Colonic mucosa (tissue), 4 donors: ENCODE data around the gene KCNIP1. TPM values are rescaled to one million over a fixed set of nuclear protein-coding genes. Genes with fewer than 3 reads are reported as not detected.

Source experiments
- DNase-seq: peaks from one replicate; pipeline ENCODE4 v3.0.0-alpha.2; 2020
- H3K27ac ChIP-seq: fragments of 200-600 bp; one replicate; pipeline ENCODE4 v1.8.0; 2021
- H3K27me3 ChIP-seq: fragments of 200-600 bp; one replicate; pipeline ENCODE4 v1.8.0; 2021
- H3K36me3 ChIP-seq: fragments of 200-600 bp; one replicate; pipeline ENCODE4 v1.8.0; 2021
- H3K4me1 ChIP-seq: fragments of 200-600 bp; one replicate; pipeline ENCODE4 v1.8.0; 2021; ENCODE audit warnings: mild to moderate bottlenecking
- H3K4me3 ChIP-seq: fragments of 200-600 bp; one replicate; pipeline ENCODE4 v1.8.0; 2021
- H3K9ac ChIP-seq, 2 donors: one replicate each; pipeline ENCODE4 v1.7.0; 2013; ENCODE audit warnings: control low read depth in 2 of 2, low read depth in 2 of 2, low read length in 2 of 2
- H3K9me3 ChIP-seq: fragments of 200-600 bp; one replicate; pipeline ENCODE4 v1.8.0; 2021
- intact Hi-C: fragments of 100-400 bp; cut with DNase I; formaldehyde crosslinking; loops from one replicate; pipeline ENCODE4 v1.14.1; 2022
- total RNA-seq, 2 donors: library from RNA; stranded (reverse); fragmentation: NEBNext Ultra II Directional in 1 of 2; extraction: Animal tissue kit (Norgen Biotek cat#: 25700) in 1 of 2; gene quantifications; one replicate each; pipeline ENCODE4 v1.2.1, GENCODE V29; 2021
- TF ChIP-seq, protein P1 (sequence below): fragments of 200-600 bp; IDR thresholded peaks from one replicate; pipeline ENCODE4 v1.8.0; 2022; ENCODE audit warnings: antibody characterized with exemption, mild to moderate bottlenecking
- donor health status: healthy.
- donor health status: DM: no; HTN: no; CAD: no.
- donor health status: DM: no; HTN: no; CAD: no.

KCNIP1 gene
- total RNA-seq, 2 donors from 2014 or later: 0.24 to 0.25 TPM

DNA sequence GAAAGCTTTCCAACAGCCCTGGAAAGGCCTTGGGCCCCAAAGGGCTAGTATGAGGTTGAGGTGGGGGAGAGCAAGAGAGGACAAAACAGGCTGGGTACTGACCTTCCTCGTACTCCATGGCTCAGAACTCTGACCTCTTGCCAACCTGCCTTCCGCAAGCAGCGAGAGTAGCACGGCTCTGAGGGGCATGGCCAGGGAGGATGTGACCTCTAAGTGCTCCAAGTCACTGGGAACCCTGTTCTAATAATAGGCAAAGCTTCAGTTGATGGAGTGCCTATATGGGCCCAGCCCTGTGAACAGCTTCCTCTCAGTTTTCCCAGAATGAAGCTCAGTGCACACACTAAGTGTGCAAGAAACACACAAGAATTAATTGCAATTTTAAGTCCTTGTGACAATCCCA, 152.1 kb downstream of the KCNIP1 start:
- Histone ChIP-seq H3K27ac (no peak overlapping the region), H3K4me1 (no peaks in the 10 kb centered on the region), H3K9ac (no peak overlapping the region), H3K27me3 (no peaks in the 10 kb centered on the region), H3K4me3 (no peak overlapping the region), H3K36me3 (no peaks in the 10 kb centered on the region), H3K9me3 (no peaks in the 10 kb centered on the region)
- no peak for DNase-seq
- TF ChIP-seq, protein P1, sequence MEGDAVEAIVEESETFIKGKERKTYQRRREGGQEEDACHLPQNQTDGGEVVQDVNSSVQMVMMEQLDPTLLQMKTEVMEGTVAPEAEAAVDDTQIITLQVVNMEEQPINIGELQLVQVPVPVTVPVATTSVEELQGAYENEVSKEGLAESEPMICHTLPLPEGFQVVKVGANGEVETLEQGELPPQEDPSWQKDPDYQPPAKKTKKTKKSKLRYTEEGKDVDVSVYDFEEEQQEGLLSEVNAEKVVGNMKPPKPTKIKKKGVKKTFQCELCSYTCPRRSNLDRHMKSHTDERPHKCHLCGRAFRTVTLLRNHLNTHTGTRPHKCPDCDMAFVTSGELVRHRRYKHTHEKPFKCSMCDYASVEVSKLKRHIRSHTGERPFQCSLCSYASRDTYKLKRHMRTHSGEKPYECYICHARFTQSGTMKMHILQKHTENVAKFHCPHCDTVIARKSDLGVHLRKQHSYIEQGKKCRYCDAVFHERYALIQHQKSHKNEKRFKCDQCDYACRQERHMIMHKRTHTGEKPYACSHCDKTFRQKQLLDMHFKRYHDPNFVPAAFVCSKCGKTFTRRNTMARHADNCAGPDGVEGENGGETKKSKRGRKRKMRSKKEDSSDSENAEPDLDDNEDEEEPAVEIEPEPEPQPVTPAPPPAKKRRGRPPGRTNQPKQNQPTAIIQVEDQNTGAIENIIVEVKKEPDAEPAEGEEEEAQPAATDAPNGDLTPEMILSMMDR: no peak
- intact Hi-C loops: no loop called here

DNA sequence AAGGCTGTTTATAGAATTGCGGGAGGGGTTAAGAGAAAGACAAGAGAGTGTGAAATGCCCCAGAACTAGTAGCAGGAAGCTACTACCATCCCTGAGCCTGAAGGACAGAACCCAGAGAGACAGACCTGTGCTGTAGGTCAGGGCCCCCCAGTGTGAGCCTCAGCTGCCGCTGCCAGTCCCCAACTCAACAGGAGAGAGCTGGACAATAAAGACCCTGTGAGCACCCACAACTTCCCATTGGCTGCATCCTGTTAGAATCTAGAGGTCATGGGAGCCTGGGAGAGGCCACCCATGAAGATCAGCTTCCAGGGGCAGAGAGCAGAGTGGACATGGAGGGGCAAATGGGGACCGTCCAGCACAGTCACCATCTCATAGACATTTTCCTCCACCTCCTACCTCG, 152.5 kb downstream of the KCNIP1 start:
- DNase-seq: no peak

DNA sequence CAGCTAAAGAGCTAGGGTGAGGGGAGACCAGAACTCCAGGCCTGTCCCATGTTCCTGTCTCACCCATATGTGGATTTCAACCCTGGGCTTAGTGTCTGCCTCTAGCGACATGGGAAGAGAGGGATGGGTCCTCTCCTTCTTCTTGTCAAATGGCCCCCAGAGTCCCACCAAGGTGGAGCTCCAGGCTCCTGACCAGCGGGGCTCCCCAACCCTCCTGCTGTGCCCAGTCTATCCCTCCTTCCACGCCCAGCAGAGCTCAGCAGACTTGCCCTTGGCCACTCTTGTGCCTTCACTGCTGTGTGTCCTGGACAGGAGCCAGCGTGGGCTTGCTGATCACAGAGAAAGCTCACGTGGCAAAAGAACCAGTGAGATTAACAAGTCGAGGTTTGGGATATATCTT, 156.7 kb downstream of the KCNIP1 start:
- Histone ChIP-seq H3K36me3 (no peaks in the 10 kb centered on the region), H3K4me3 (no peak overlapping the region), H3K9ac (no peak overlapping the region), H3K27me3 (no peaks in the 10 kb centered on the region), H3K9me3 (no peaks in the 10 kb centered on the region), H3K27ac (no peak overlapping the region), H3K4me1 (no peaks in the 10 kb centered on the region)
- TF ChIP-seq, protein P1: no peak
- no peak for DNase-seq
- intact Hi-C loops: no loop called here

More for the DNA sequence above, 152.5 kb downstream of the KCNIP1 start:
- Histone ChIP-seq H3K27ac (no peak overlapping the region), H3K9ac (no peak overlapping the region), H3K4me1 (no peaks in the 10 kb centered on the region), H3K36me3 (no peaks in the 10 kb centered on the region), H3K27me3 (no peaks in the 10 kb centered on the region), H3K9me3 (no peaks in the 10 kb centered on the region), H3K4me3 (no peak overlapping the region)
- TF ChIP-seq, protein P1: no peak
- intact Hi-C loops: no loop called here

DNA sequence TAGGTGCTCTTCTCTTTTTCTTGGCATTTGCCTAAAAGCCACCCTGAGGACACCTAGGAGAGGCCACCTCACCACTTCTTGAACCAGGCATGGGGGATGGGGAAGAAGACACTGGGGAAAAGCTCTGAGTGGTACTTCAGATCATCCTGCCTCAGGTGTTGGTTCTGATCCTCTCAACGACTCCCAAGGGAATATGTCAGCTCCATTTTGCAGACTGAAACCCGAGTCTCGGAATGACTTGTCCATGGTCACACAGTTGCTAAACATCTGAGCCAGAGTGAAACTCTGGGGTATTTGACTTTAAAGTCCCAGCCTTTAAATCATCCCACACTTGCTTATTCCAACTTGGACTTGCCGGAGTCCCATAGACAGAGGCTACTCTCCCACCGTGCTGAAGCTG, 159.1 kb downstream of the KCNIP1 start:
- no peak overlapping the region for H3K4me3 ChIP-seq
- H3K27me3 ChIP-seq: no peaks in the 10 kb centered on the region
- H3K9me3 ChIP-seq: no peaks in the 10 kb centered on the region
- DNase-seq: no peak
- intact Hi-C loops: no loop called here
- no peak overlapping the region for H3K27ac ChIP-seq
- no peaks in the 10 kb centered on the region for H3K4me1 ChIP-seq
- no peak overlapping the region for H3K9ac ChIP-seq
- no peaks in the 10 kb centered on the region for H3K36me3 ChIP-seq
- TF ChIP-seq, protein P1: no peak

DNA sequence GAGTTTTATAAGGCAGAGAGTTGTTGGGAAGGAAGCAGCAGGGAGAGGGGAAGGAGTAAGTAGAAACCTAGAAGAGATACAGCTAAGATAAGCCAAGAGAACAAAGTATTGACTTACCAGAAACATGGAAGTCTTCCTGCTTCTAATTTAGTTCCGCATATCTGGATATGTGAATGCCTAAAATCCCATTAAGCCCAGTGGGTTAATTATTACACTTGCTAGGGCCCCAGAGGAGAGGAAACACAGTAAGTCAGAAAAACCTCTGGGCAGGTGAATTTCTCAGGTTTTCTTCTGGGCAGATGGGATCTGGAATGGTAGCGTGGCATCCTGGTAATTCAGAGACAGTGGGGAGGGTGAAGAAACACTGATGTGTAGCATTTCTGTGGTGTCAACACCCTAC, 175.0 kb downstream of the KCNIP1 start:
- Histone ChIP-seq H3K9ac (no peak overlapping the region), H3K4me3 (no peak overlapping the region), H3K4me1 (no peaks in the 10 kb centered on the region), H3K36me3 (no peaks in the 10 kb centered on the region), H3K9me3 (no peaks in the 10 kb centered on the region), H3K27me3 (no peaks in the 10 kb centered on the region), H3K27ac (no peak overlapping the region)
- intact Hi-C loops: no loop called here
- no peak for DNase-seq
- TF ChIP-seq, protein P1: no peak

DNA sequence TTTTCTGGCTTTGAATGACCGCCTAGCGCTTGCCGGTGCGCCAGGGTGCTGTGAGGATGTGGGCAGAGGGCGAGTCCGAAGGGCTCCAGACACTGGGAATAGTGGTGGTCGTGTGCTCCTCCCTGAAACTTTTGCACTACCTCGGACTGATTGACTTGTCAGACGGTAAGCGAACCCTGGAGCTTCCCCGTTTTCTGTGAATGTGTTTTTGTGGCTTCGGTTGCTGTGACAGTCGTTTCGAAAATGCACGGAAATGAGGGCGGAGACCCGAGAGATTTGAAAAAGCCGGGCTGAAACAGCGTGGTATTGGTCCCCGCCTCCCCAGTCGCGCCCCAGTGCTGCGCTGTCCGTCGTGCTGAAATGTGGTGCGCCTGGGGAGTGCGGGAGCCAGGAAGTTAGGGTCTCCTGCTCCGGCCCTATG, 177.2 kb downstream of the KCNIP1 start:
- Histone ChIP-seq H3K36me3 (no peaks in the 10 kb centered on the region), H3K27me3 (no peaks in the 10 kb centered on the region), H3K4me3 (no peak overlapping the region), H3K9ac (no peak overlapping the region), H3K4me1 (no peaks in the 10 kb centered on the region), H3K27ac (no peak overlapping the region), H3K9me3 (no peaks in the 10 kb centered on the region)
- TF ChIP-seq, protein P1: no peak
- no peak for DNase-seq
- intact Hi-C loops: no loop called here
